Inferior parietal cortex (tissue), 1 donor: ENCODE data around the gene ANKH.

Experiments
- DNase-seq: peaks from one replicate; pipeline ENCODE4 v3.0.0-alpha.2; 2016; ENCODE audit errors: extremely low spot score

The ANKH gene

GRCh38 chr5:14664270-14665100 is 207.1 kb downstream of the ANKH start, which contains the start of gene OTULIN:
TSS of gene OTULIN (plus strand) at chr5:14664718. CDS start at chr5:14664826, 108 bp downstream.
- DNase-seq, result peak; percentile 93

GRCh38 chr5:14663734-14664269 is 207.8 kb downstream of the ANKH start:
- DNase-seq, result no peak

- DNase-seq, result no peak
Observed at GRCh38 chr5:14662721-14663260, 208.8 kb downstream of the ANKH start.

- DNase-seq, result no peak
Observed at GRCh38 chr5:14660833-14661232, 210.7 kb downstream of the ANKH start.

GRCh38 chr5:14659821-14660607 is 211.6 kb downstream of the ANKH start:
- DNase-seq, result no peak

- DNase-seq, result no peak
Observed at GRCh38 chr5:14656898-14657297, 214.7 kb downstream of the ANKH start.

- no peak for DNase-seq
Observed at GRCh38 chr5:14655146-14655741, 216.3 kb downstream of the ANKH start.
